NCI-H345 treated with DMSO at 0.1 percent for 48 hours (cell line): ENCODE data around the gene RBM25.
"Not testable (repeated sequence)": the region's sequence is repeated elsewhere in the genome, so short reads cannot be mapped to it uniquely, and the experiment has no call there.

Source experiments
- DNase-seq: peaks from one replicate; lab custom pipeline; 2025; ENCODE audit not compliant: unreplicated experiment; lab: John Stamatoyannopoulos, UW

Gene RBM25

DNA sequence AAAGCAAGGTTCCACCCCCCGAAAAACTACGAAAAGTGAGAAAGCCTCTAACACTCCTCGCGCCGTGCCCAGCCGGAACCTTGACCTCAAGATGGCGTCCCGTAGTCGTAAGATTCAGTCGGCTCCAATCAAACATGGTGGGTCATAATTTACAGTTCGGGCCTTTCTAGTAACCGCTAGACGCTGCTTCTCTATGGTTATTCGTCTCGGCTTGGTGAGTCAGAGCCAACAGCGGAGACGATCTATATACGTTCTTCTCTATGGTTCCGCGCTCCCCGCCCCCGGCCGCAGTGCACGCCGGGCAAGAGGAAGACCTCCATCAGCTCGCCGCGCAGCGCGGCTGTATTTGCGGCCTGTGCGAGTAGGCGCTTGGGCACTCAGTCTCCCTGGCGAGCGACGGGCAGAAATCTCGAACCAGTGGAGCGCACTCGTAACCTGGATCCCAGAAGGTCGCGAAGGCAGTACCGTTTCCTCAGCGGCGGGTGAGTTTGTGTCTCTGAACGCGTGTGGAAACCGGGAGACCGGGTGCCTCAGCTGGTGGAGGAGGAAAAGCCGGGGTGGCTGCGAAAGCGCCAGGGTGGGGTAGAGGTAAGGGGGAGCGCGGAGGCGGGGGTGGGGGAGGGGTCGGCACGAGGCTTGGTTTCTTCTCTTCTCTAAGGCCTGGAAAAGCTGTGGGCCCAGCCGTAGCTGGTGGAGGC, at the start of gene RBM25:
Gene RBM25, plus strand, starts transcription at position 311 of the 698 bp plus-strand sequence. CDS start 13,108 bp downstream, outside the sequence.
- peak; percentile 97 for DNase-seq

- DNase-seq = not testable (repeated sequence)
These were observed 47.1 kb upstream of the RBM25 start for GRCh38 chr14:73011189-73011588.

DNA sequence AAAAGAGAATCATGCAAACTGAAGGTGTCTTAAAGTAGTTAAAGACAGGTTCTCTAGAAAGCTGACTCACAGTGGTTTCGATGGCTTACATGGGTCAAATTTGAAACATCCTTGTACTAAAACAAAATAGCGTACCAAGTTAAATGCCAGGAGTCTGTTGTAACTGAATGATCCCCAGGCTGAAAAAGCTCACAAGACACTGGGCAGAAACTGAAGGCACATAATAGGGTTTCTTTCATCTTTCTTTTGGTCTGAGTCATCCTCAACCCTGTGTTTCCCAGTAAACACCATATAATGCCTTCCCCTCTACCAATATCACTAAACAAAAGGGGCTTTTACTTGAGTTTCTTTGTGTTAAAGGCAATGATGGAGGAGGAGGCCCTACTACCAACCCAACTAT, 44.2 kb upstream of the RBM25 start:
- DNase-seq = no peak

DNA sequence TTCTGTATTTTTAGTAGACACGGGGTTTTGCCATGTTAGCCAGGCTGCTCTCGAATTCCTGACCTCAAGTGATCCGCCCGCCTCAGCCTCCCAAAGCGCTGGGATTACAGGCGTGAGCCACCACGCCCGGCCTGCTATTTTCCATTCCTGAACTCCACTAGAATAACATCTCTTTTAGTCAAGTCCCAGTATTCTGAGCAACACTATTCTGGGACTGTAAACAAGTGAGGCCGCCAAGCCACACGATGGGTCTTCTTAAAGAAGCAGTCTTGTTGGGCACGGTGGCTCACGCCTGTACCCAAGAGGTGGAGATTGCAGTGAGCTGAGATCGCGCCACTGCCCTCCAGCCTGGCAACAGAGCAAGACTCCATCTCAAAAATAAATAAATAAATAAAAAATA, 42.8 kb upstream of the RBM25 start:
- not testable (repeated sequence) for DNase-seq

DNA sequence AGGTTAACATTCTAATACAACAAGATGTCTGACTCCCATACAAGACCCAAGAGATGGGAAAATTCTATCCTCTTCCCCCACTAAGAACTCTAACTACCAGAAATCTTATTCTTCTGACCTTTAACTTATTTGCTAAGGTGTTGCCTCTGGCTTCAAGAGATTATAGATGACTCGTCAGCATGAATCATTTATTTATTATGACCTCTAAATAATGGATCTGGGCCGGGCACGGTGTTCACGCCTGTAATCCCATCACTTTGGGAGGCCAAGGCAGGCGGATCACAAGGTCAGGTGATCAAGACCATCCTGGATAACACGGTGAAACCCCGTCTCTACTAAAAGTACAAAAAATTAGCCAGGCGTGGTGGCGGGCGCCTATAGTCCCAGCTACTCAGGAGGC, 42.3 kb upstream of the RBM25 start:
- not testable (repeated sequence) for DNase-seq

DNA sequence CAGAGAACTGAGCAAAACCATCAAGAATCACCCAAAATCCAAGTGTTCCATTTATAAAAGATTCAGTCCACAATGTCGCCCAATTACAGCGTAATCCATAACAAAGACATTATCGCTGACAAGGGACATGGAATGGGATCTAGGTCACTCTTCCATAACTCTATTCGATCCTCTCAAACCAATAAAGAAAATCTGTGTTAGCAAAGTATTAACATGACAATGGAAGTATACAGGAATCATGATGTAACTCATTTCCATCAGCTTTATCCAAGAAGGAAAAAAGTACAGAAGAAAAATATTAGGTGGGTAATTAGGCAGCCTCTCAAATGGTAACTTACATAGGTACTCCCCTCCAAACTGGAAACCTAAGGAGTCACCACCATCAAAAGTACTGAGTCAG, 36.3 kb upstream of the RBM25 start:
- DNase-seq = no peak

- DNase-seq = no peak
These were observed 32.8 kb upstream of the RBM25 start for GRCh38 chr14:73025544-73025943.

DNA sequence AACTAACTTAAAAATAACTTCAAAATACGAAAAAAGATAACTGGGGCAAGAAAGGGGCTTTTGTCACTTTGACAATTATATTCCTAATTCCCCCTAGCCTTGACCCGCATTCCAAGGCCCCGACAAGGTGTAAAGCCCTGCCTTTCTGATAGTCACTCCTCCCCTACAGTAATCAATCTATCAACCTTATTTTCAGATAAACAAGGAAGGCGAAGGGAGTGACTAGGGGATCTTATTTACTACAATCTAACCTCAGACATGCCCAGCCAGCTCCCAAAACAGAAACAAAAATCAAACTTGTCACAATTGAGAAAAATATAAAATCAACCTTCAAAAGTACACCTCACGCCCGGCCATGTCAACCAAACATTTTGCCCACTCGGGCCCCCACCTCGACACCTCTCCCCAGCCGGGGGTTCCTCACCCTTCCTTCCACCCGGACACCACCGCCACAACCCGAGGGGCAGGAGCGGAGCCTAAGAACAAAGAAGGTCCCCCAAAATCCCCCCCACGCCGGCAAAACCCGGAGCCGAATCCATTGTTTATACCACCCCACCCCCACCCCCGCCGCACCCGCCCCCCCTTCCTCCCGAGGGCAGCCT, 32.0 kb upstream of the RBM25 start:
- no peak for DNase-seq

DNA sequence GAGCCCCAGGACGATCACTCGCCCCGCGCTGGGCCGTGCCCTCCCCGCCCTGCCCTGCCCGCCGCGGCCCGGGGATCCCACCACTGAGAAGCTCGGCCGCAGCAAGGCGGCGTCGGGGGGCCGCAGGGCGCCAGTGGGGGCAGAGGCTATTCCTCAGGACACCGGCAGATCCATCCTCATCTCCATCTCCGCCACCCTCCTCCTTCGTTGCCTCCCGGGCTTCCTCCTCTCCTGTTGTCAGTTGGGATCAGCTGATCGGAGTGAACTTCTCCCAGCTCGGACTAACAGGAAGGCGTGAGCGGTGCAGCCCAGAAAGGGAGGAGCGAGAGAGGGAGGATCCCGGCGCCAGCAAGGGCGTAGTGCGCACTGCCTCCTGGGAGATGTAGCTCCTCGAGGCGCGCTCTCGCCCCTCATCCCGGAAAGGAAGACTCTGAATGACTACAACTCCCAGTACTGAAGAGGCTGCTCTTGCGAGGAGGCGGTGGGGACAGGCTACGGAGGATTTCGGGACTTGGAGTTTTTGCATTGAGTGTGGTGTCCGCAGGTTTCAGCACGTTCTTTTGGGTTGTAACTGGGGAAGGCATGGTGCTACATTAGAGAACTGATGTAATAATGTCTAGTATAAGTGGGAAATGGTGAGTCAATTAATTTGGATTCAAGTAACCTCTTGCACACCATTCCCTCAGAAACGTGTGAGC, 31.3 kb upstream of the RBM25 start, which contains the start of gene ZFYVE1:
Gene ZFYVE1, minus strand, starts transcription at position 262 of the 698 bp plus-strand sequence. CDS start 2,598 bp downstream, outside the sequence.
- peak; percentile 96 for DNase-seq

GRCh38 chr14:73027546-73027945, 30.8 kb upstream of the RBM25 start:
- no peak for DNase-seq

- DNase-seq = no peak
These were observed 30.4 kb upstream of the RBM25 start for GRCh38 chr14:73027984-73028383.

- not testable (repeated sequence) for DNase-seq
These were observed 21.5 kb upstream of the RBM25 start for GRCh38 chr14:73036706-73037450.

GRCh38 chr14:73047808-73048207, 10.5 kb upstream of the RBM25 start:
- no peak for DNase-seq

DNA sequence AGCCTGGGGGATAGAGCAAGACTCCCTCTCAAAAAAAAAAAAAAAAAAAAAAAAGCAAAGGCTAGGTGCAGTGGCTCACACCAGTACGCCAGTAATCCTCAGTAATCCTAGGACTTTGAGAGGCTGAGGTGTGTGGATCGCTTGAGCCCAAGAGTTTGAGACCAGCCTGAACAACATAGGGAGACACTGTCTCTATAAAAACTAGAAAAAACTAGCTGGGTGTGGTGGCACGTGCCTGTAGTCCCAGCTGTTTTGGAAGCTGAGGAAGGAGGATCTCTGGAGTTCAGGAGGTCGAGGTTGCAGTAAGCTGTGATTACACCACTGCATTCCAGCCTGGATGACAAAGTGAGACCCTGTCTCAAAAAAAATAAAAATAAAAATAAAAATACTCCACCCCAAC, 8.9 kb upstream of the RBM25 start:
- no peak for DNase-seq

- no peak for DNase-seq
These were observed 3.1 kb upstream of the RBM25 start for GRCh38 chr14:73055251-73055650.

- no peak for DNase-seq
These were observed 450 bp upstream of the RBM25 start for GRCh38 chr14:73057944-73058223.

- no peak for DNase-seq
These were observed 764 bp downstream of the RBM25 start for GRCh38 chr14:73058922-73059673.

DNA sequence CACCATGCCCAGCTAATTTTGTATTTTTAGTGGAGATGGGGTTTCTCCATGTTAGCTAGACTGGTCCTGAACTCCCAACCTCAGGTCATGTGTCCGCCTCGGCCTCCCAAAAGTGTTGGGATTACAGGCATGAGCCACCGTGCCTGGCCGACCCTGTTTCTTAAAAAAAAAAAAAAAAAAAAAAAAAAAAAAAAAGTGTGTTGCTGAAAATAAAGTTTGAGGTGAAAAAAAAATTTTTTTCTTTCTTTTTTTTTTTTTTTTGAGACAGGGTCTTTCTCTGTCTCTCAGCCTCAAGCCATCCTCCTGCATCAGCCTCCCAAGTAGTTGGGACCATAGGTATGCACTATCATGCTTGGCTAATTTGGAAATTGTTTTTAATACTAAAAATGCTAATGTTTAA, 11.3 kb downstream of the RBM25 start:
- DNase-seq = no peak

- no peak for DNase-seq
These were observed 32.7 kb downstream of the RBM25 start for GRCh38 chr14:73091044-73091443.

GRCh38 chr14:73097421-73097820, 39.1 kb downstream of the RBM25 start:
- DNase-seq = no peak

- DNase-seq = no peak
These were observed 42.0 kb downstream of the RBM25 start for GRCh38 chr14:73100334-73100733.
